ENCODE measurements around the gene NEUROD1. TPM values are rescaled to one million over a fixed set of nuclear protein-coding genes. Genes with fewer than 3 reads are reported as not detected.

Gene NEUROD1
- total RNA-seq, 4 donors from 2014 or later: 0.48 to 1.8 TPM; not detected in 2

- TF ChIP-seq EP300 (IDR thresholded peaks at IDR 0.05; ENCODE audit: low read depth) (no peak), POLR2AphosphoS5 (IDR thresholded peaks at IDR 0.05) (no peak)
- TF ChIP-seq, protein P1, sequence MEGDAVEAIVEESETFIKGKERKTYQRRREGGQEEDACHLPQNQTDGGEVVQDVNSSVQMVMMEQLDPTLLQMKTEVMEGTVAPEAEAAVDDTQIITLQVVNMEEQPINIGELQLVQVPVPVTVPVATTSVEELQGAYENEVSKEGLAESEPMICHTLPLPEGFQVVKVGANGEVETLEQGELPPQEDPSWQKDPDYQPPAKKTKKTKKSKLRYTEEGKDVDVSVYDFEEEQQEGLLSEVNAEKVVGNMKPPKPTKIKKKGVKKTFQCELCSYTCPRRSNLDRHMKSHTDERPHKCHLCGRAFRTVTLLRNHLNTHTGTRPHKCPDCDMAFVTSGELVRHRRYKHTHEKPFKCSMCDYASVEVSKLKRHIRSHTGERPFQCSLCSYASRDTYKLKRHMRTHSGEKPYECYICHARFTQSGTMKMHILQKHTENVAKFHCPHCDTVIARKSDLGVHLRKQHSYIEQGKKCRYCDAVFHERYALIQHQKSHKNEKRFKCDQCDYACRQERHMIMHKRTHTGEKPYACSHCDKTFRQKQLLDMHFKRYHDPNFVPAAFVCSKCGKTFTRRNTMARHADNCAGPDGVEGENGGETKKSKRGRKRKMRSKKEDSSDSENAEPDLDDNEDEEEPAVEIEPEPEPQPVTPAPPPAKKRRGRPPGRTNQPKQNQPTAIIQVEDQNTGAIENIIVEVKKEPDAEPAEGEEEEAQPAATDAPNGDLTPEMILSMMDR (IDR thresholded peaks at IDR 0.05): no peak
- Histone ChIP-seq H3K4me1 (no peaks in the 10 kb centered on the region), H3K27ac (no peak overlapping the region), H3K4me3 (no peak overlapping the region), H3K27me3 (no peaks in the 10 kb centered on the region), H3K9me3 (no peaks in the 10 kb centered on the region), H3K36me3 (no peaks in the 10 kb centered on the region)
- DNase-seq: no peak
- WGBS, 2 donors (ENCODE audit: low coverage in 1 of 2): 87 to 96% methylated on average over 5 to 6 of the region's 6 CpGs
- in situ Hi-C loops (cut with MboI; ENCODE audit: low pct_ligation_motif_present in 1 of 4, low pct_unique_long_range_greater_than_20kb in 1 of 4, low sequenced_read_pairs in 3 of 4) (no loop called here), intact Hi-C loops (cut with DNase I; ENCODE audit: low total_unique reads) (no loop called here)
Measured at GRCh38 chr2:181697126-181697525, 16.8 kb upstream of the NEUROD1 start.

DNA sequence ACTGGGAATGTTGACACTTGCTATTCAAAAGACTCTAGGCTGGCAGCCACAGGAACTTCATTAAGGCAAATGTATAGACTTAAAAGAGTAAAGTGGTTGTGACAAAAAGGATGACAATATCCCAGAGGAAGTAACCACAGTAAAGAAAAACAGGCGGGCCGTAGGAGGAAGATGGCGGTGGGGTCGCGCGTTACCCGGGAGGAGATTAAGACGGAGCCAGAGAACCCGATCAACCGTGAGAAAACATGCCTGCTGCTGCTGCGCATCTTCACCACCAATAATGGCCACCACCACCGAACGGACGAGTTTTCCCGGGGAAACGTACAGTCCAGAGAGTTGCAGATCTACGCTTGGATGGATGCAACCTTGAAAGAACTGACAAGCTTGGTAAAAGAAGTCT, 14.0 kb upstream of the NEUROD1 start:
- TF ChIP-seq POLR2AphosphoS5 (IDR thresholded peaks at IDR 0.05): no peak
- TF ChIP-seq POLR2A (IDR thresholded peaks at IDR 0.05): no peak
- TF ChIP-seq, protein P1 (IDR thresholded peaks at IDR 0.05): no peak
- no peak for TF ChIP-seq EP300 (IDR thresholded peaks at IDR 0.05; ENCODE audit: low read depth)

GRCh38 chr2:181690860-181691259, 10.5 kb upstream of the NEUROD1 start:
- DNase-seq: no peak
- H3K4me1 ChIP-seq: no peaks in the 10 kb centered on the region
- H3K27me3 ChIP-seq: peaks cover 30% of the 10 kb centered on the region
- in situ Hi-C loops (cut with MboI; ENCODE audit: low pct_ligation_motif_present in 1 of 4, low pct_unique_long_range_greater_than_20kb in 1 of 4, low sequenced_read_pairs in 3 of 4): no loop called here
- H3K27ac ChIP-seq: no peak overlapping the region
- H3K36me3 ChIP-seq: no peaks in the 10 kb centered on the region
- intact Hi-C loops (cut with DNase I; ENCODE audit: low total_unique reads): no loop called here
- H3K9me3 ChIP-seq: no peaks in the 10 kb centered on the region
- H3K4me3 ChIP-seq: no peak overlapping the region
- no peak for TF ChIP-seq EP300 (IDR thresholded peaks at IDR 0.05; ENCODE audit: low read depth)
- TF ChIP-seq, protein P1 (IDR thresholded peaks at IDR 0.05): no peak
- TF ChIP-seq POLR2A (IDR thresholded peaks at IDR 0.05): no peak
- no peak for TF ChIP-seq POLR2AphosphoS5 (IDR thresholded peaks at IDR 0.05)
- 80 to 85% methylated on average over 1 to 2 of the region's 2 CpGs for WGBS, 2 donors (ENCODE audit: low coverage in 1 of 2)

More for the DNA sequence above, 14.0 kb upstream of the NEUROD1 start:
- intact Hi-C loops (cut with DNase I; ENCODE audit: low total_unique reads): no loop called here
- no peaks in the 10 kb centered on the region for H3K9me3 ChIP-seq
- H3K4me3 ChIP-seq: no peak overlapping the region
- in situ Hi-C loops (cut with MboI; ENCODE audit: low pct_ligation_motif_present in 1 of 4, low pct_unique_long_range_greater_than_20kb in 1 of 4, low sequenced_read_pairs in 3 of 4): no loop called here
- H3K27ac ChIP-seq: no peak overlapping the region
- H3K4me1 ChIP-seq: no peaks in the 10 kb centered on the region
- no peak for DNase-seq
- no peaks in the 10 kb centered on the region for H3K36me3 ChIP-seq
- 90 to 97% methylated on average over 7 to 17 of the region's 17 CpGs for WGBS, 2 donors (ENCODE audit: low coverage in 1 of 2)
- peaks cover 6% of the 10 kb centered on the region for H3K27me3 ChIP-seq

- no peak for DNase-seq
- Histone ChIP-seq H3K27ac (no peak overlapping the region), H3K9me3 (no peaks in the 10 kb centered on the region), H3K36me3 (no peaks in the 10 kb centered on the region), H3K4me1 (peaks cover 6 to 17% (median 10%) of the 10 kb centered on the region in 4 donors), H3K4me3 (no peak overlapping the region), H3K27me3 (peaks cover 72% of the 10 kb centered on the region)
- intact Hi-C loops (cut with DNase I; ENCODE audit: low total_unique reads) (no loop called here), in situ Hi-C loops (cut with MboI; ENCODE audit: low pct_ligation_motif_present in 1 of 4, low pct_unique_long_range_greater_than_20kb in 1 of 4, low sequenced_read_pairs in 3 of 4) (no loop called here)
- 53 to 64% methylated on average over 6 of the region's 6 CpGs for WGBS, 2 donors (ENCODE audit: low coverage in 1 of 2)
- TF ChIP-seq POLR2A (IDR thresholded peaks at IDR 0.05) (no peak), POLR2AphosphoS5 (IDR thresholded peaks at IDR 0.05) (no peak), EP300 (IDR thresholded peaks at IDR 0.05; ENCODE audit: low read depth) (no peak)
- TF ChIP-seq, protein P1 (IDR thresholded peaks at IDR 0.05): no peak
Measured at GRCh38 chr2:181686576-181687185, 6.4 kb upstream of the NEUROD1 start.
